NOMO-1 treated with DMSO at 0.1 percent for 48 hours (cell line): ENCODE data around the gene CRYBB3.
"Not testable (repeated sequence)": the region's sequence is repeated elsewhere in the genome, so short reads cannot be mapped to it uniquely, and the experiment has no call there.

Source experiments
- DNase-seq: peaks from one replicate; lab custom pipeline; 2025; ENCODE audit not compliant: unreplicated experiment; lab: John Stamatoyannopoulos, UW

CRYBB3 gene

GRCh38 chr22:25238058-25238457, 38.4 kb downstream of the CRYBB3 start:
- DNase-seq: not testable (repeated sequence)

- not testable (repeated sequence) for DNase-seq
These were observed 55.5 kb downstream of the CRYBB3 start for GRCh38 chr22:25255169-25255568.
